LNCaP clone FGC (cell line): ENCODE data around the gene PPME1.

Experiments
- DNase-seq: peaks from one replicate; pipeline ENCODE4 v3.0.0-alpha.2; 2011; ENCODE audit warnings: low read depth
- H3K4me3 ChIP-seq: 2 replicates; pipeline ENCODE4 v1.5.1; 2011; ENCODE audit warnings: mild to moderate bottlenecking, low read depth, low read length, control low read depth
- CTCF ChIP-seq: IDR thresholded peaks from 2 replicates; pipeline ENCODE4 v1.5.1; 2012; ENCODE audit warnings: mild to moderate bottlenecking; ENCODE audit not compliant: control insufficient read depth, insufficient read depth; ENCODE audit errors: extremely low read depth

PPME1 gene

DNA sequence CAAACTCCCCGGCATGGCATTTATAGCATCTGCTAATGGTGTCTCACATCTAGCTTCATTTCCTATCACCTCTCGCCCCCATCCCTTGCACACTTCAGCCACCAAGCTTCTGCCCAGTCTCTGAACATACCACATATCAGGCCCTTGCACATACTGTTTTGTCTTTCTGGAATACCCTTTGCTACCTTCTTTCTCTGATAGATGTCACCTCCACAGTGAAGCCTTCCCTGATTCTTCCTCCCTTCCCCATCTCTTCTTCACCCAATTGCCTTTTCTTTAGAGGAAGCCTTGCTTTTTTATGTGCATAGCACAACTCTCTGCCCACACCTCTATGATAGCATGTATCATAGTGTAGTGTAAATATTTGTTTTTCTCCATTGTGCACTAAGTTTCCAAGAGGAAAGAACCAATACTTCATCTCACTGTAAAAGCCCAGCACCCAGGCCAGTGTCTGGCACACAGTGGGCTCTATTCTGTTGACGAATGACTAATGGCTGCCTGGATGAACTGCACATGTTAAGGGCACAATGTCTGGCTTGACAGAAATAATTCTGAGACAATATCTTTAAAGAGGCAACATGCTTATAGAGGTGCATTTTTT is 112.6 kb downstream of the PPME1 start:
- no peak for TF ChIP-seq CTCF
- DNase-seq, result peak; percentile 23
- no peak overlapping the region for H3K4me3 ChIP-seq

DNA sequence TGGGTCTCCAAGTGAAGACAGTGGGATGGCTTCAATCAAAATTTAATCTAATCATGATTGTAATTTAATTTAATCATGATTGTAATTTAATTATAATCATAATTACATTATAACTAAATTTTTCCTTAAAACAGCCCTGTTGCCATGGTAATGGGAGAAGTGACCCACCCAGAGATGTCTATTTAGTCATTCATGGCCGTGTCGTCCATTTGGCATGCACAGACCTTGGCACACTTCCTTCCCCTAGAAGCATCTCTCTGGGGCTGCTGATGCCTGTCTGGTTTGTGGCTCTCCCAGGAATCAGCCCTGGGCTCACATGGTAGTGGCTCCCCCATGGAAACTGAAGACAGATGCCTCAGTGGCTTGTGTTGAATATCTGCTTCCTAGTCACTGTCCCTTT is 113.4 kb downstream of the PPME1 start:
- no peak for DNase-seq
- no peak for TF ChIP-seq CTCF
- no peak overlapping the region for H3K4me3 ChIP-seq

GRCh38 chr11:74288161-74288560 is 117.1 kb downstream of the PPME1 start:
- no peak for TF ChIP-seq CTCF
- peak; percentile 21 for DNase-seq
- no peak overlapping the region for H3K4me3 ChIP-seq

DNA sequence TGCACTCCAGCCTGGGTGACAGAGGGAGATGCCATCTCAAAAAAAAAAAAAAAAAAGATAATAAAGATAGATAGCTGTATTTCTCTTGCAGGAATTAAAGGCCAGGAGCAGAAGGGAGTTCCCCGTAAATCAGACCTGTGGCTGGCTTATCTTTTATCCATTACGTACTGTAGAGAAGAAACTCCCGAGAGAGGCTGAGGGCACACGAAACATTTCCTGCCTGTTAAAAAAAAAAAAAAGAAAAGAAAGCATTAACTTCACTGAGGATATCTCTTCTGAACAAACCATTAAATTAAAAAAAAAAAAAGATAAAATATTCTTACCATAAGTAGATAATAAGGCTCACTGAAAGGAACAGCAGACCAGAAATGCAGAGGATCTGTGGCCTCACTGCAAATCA is 117.8 kb downstream of the PPME1 start:
- no peak overlapping the region for H3K4me3 ChIP-seq
- no peak for DNase-seq
- TF ChIP-seq CTCF, result no peak

DNA sequence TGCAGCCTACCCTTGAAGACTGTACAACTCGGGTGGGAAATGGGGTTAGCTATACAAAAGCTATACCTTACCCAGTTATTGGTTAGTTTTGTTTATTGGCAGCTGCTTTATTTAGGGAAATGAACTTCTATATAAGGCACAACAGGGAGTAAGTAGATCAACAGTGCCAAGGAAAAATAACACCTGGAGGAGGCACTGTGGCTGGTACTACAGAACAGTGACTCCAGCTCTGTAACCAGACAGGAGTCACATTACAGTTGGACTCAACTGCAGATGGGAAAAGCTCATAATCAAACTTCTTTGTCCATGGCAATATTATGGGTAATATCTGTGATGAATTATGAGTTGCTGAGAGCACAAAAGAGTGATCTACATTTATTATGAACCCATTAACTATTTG is 126.4 kb downstream of the PPME1 start:
- no peak for DNase-seq
- H3K4me3 ChIP-seq, result no peak overlapping the region
- no peak for TF ChIP-seq CTCF

- no peak for DNase-seq
- TF ChIP-seq CTCF, result no peak
These were observed 127.9 kb downstream of the PPME1 start for GRCh38 chr11:74299015-74299414.

More at GRCh38 chr11:74299015-74299414, 127.9 kb downstream of the PPME1 start:
- H3K4me3 ChIP-seq, result no peak overlapping the region
